GM13977 (cell line): ENCODE results near the gene DPYSL3.

Source experiments
- DNase-seq: peaks from one replicate; pipeline ENCODE4 v3.0.0; 2012; ENCODE audit warnings: low spot score
- in situ Hi-C: fragments of 300-500 bp; cut with MboI; formaldehyde crosslinking; loops from one replicate; pipeline ENCODE4 v1.12.0; 2022; ENCODE audit warnings: low sequenced_read_pairs, low pct_unique_long_range_greater_than_20kb, mixed read lengths, inconsistent platforms; ENCODE audit not compliant: unreplicated experiment
- TF ChIP-seq, protein P1 (sequence below): IDR thresholded peaks from 2 replicates; pipeline ENCODE4 v1.5.1; 2012; ENCODE audit warnings: mild to moderate bottlenecking, control low read depth; ENCODE audit not compliant: insufficient read depth; ENCODE audit errors: extremely low read depth, missing control alignments

Gene DPYSL3

GRCh38 chr5:147341345-147341744 lies 168.5 kb downstream of the DPYSL3 start:
- in situ Hi-C loops = no loop called here
- TF ChIP-seq, protein P1, sequence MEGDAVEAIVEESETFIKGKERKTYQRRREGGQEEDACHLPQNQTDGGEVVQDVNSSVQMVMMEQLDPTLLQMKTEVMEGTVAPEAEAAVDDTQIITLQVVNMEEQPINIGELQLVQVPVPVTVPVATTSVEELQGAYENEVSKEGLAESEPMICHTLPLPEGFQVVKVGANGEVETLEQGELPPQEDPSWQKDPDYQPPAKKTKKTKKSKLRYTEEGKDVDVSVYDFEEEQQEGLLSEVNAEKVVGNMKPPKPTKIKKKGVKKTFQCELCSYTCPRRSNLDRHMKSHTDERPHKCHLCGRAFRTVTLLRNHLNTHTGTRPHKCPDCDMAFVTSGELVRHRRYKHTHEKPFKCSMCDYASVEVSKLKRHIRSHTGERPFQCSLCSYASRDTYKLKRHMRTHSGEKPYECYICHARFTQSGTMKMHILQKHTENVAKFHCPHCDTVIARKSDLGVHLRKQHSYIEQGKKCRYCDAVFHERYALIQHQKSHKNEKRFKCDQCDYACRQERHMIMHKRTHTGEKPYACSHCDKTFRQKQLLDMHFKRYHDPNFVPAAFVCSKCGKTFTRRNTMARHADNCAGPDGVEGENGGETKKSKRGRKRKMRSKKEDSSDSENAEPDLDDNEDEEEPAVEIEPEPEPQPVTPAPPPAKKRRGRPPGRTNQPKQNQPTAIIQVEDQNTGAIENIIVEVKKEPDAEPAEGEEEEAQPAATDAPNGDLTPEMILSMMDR = no peak
- DNase-seq = no peak

- DNase-seq = no peak
- in situ Hi-C loops = no loop called here
- TF ChIP-seq, protein P1 = no peak
Measured at GRCh38 chr5:147340941-147341340, 168.9 kb downstream of the DPYSL3 start.
